Fibroblast of pulmonary artery (primary cell): ENCODE measurements around the gene GFOD1.
A peak's percentile ranks its signal among the peaks of the same experiment; 100 is the strongest.
"Not testable (repeated sequence)": the region's sequence is repeated elsewhere in the genome, so short reads cannot be mapped to it uniquely, and the experiment has no call there.

ENCODE experiments used
- DNase-seq: peaks from one replicate; pipeline ENCODE4 v3.0.0-alpha.2; 2010; ENCODE audit warnings: low read depth
- H3K4me3 ChIP-seq: replicated peaks from 2 replicates; pipeline ENCODE4 v1.5.1; 2011; ENCODE audit warnings: low read depth, mild to moderate bottlenecking, control low read depth, low read length, moderate library complexity
- CTCF ChIP-seq: IDR thresholded peaks from 2 replicates; pipeline ENCODE4 v1.5.1; 2011; ENCODE audit warnings: mild to moderate bottlenecking, control low read depth, low read length, inconsistent platforms; ENCODE audit errors: missing control alignments

GFOD1 gene

DNA sequence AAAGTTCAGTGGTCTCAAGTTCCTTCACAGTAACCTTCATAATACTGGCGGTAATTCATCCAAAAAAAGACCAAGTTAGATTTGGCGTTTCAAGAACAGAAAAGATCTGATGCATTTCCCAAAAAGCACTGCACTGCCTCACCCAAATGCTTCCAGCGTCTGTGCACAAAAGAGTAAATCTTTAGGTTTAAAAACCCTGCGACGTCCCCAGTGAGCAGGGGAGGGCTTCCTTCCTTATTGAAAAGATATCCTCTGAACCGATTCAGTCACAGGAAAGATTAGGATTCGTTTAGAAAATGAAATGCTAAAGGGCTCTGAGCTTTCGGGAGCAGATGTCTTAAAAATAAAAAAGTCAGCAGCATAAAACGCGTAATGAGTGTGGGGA is 159.7 kb downstream of the GFOD1 start:
- DNase-seq = no peak
- TF ChIP-seq CTCF = no peak
- peak overlapping the region; percentile 98 for H3K4me3 ChIP-seq

DNA sequence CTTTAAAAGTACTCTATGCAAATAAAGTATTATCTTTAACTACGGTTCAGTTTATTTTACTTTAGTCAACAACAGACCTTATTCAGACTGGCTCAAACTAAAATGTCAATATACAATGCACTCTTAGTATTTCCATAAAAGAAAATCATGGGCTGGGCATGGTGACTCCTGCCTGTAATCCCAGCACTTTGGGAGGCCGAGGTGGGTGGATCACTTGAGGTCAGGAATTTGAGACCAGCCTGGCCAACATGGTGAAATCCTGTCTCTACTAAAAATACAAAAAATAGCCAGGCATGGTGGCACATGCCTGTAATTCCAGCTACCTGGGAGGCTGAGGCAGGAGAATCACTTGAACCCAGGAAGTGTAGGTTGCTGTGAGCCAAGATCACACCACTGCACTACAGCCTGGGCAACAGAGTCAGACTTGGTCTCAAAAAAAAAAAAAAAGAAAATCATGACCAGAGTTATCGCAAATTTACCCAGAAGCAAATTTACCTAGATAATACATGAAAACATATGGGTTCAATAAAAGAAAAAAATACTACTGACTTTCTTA is 161.3 kb downstream of the GFOD1 start:
- DNase-seq = not testable (repeated sequence)
- H3K4me3 ChIP-seq = peak overlapping the region; percentile 98

DNA sequence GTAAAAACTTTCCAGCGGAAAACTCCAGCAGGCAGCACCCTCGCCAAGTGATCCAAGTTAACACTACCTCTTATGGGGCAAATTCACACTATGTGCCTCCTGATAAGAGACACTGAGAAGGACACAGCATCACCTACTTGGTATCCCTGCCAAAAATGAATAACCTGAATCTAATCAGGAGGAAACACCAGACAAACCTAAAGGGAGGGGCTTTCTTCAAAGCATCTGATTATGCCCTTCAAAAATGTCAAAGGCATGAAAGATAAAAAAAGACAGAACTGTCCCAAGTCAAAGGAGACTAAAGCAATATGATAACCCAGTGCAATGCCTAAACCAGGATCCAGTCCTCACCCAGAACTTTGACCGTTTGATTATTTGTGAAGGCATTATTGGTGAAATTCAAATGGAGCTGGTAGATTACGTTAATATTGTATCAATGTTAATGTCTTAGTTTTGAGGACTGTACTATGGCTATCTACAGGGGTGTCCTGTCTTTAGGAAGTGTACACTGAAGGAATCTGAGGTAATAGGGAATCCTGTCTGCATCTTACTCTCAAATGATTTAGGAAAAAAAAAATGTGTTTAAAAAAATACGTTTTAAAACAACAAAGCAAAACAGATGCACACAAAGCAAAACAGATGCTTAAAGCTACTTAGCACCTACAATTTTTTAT is 167.4 kb downstream of the GFOD1 start:
- DNase-seq = no peak
- TF ChIP-seq CTCF = no peak
- no peak overlapping the region for H3K4me3 ChIP-seq

- no peak for TF ChIP-seq CTCF
- DNase-seq = no peak
Observed at GRCh38 chr6:13318821-13319220, 168.6 kb downstream of the GFOD1 start.

GRCh38 chr6:13315896-13316295 is 171.5 kb downstream of the GFOD1 start:
- DNase-seq = no peak
- no peak for TF ChIP-seq CTCF
- no peak overlapping the region for H3K4me3 ChIP-seq

More at GRCh38 chr6:13318821-13319220, 168.6 kb downstream of the GFOD1 start:
- H3K4me3 ChIP-seq = no peak overlapping the region

GRCh38 chr6:13314806-13315205 is 172.6 kb downstream of the GFOD1 start:
- H3K4me3 ChIP-seq = no peak overlapping the region
- TF ChIP-seq CTCF = no peak
- DNase-seq = no peak

DNA sequence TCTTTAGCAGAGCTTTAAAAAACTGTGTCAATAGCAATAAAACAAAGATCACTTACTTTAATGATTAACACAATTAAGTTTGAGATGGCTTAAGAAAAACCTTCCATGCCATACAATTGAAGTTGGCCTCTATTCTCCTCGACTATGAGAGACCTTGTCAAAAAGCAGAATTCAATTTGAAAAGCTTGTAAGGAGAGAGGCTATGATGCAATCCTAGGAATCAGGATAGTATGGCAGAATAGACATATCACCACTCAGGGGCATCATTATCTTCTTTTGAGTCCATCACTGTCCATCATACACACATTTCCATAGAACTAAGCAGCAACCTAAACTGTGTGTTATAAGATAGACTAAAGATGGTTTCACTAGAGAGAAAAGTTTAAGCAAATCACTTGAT is 176.2 kb downstream of the GFOD1 start:
- TF ChIP-seq CTCF = no peak
- H3K4me3 ChIP-seq = no peak overlapping the region
- DNase-seq = no peak
